ENCODE data around the gene TXNL4B.

TXNL4B gene

GRCh38 chr16:72068930-72069329 lies 24.5 kb downstream of the TXNL4B start:
- TF ChIP-seq TAF1 (IDR thresholded peaks at IDR 0.05; ENCODE audit: borderline replicate concordance, insufficient read depth, low read length): no peak

- TF ChIP-seq TAF1 (IDR thresholded peaks at IDR 0.05; ENCODE audit: borderline replicate concordance, insufficient read depth, low read length) (no peak), SIN3A (IDR thresholded peaks at IDR 0.05; ENCODE audit: borderline replicate concordance, insufficient read depth, low read length) (no peak), POLR2AphosphoS5 (IDR thresholded peaks at IDR 0.05; ENCODE audit: low read depth, low read length) (no peak), FOXP2 (optimal IDR thresholded peaks at IDR 0.05; ENCODE audit: borderline replicate concordance, extremely low read depth, extremely low read length, insufficient read depth) (no peak), REST (IDR thresholded peaks at IDR 0.05; ENCODE audit: insufficient read depth in 1 of 2, low read depth in 2 of 2, low read length in 2 of 2) (no peak)
Measured at GRCh38 chr16:72066747-72067146, 26.7 kb downstream of the TXNL4B start.

- TF ChIP-seq FOXP2 (optimal IDR thresholded peaks at IDR 0.05; ENCODE audit: borderline replicate concordance, extremely low read depth, extremely low read length, insufficient read depth): no peak
- no peak for TF ChIP-seq SIN3A (IDR thresholded peaks at IDR 0.05; ENCODE audit: borderline replicate concordance, insufficient read depth, low read length)
- TF ChIP-seq TAF1 (IDR thresholded peaks at IDR 0.05; ENCODE audit: borderline replicate concordance, insufficient read depth, low read length): no peak
- no peak for TF ChIP-seq POLR2AphosphoS5 (IDR thresholded peaks at IDR 0.05; ENCODE audit: low read depth, low read length)
- TF ChIP-seq REST (IDR thresholded peaks at IDR 0.05; ENCODE audit: insufficient read depth in 1 of 2, low read depth in 2 of 2, low read length in 2 of 2): no peak
Measured at GRCh38 chr16:72064361-72064894, 29.0 kb downstream of the TXNL4B start.

- TF ChIP-seq SIN3A (IDR thresholded peaks at IDR 0.05; ENCODE audit: borderline replicate concordance, insufficient read depth, low read length): no peak
- no peak for TF ChIP-seq REST (IDR thresholded peaks at IDR 0.05; ENCODE audit: insufficient read depth in 1 of 2, low read depth in 2 of 2, low read length in 2 of 2)
- no peak for TF ChIP-seq FOXP2 (optimal IDR thresholded peaks at IDR 0.05; ENCODE audit: borderline replicate concordance, extremely low read depth, extremely low read length, insufficient read depth)
- TF ChIP-seq POLR2AphosphoS5 (IDR thresholded peaks at IDR 0.05; ENCODE audit: low read depth, low read length): no peak
- no peak for TF ChIP-seq TAF1 (IDR thresholded peaks at IDR 0.05; ENCODE audit: borderline replicate concordance, insufficient read depth, low read length)
Measured at GRCh38 chr16:72061564-72061963, 31.9 kb downstream of the TXNL4B start.

- TF ChIP-seq REST (IDR thresholded peaks at IDR 0.05; ENCODE audit: insufficient read depth in 1 of 2, low read depth in 2 of 2, low read length in 2 of 2) (no peak), FOXP2 (optimal IDR thresholded peaks at IDR 0.05; ENCODE audit: borderline replicate concordance, extremely low read depth, extremely low read length, insufficient read depth) (no peak), TAF1 (IDR thresholded peaks at IDR 0.05; ENCODE audit: borderline replicate concordance, insufficient read depth, low read length) (no peak), POLR2AphosphoS5 (IDR thresholded peaks at IDR 0.05; ENCODE audit: low read depth, low read length) (no peak), SIN3A (IDR thresholded peaks at IDR 0.05; ENCODE audit: borderline replicate concordance, insufficient read depth, low read length) (no peak)
Measured at GRCh38 chr16:72060405-72060804, 33.0 kb downstream of the TXNL4B start.
